HepG2 (cell line): Measurements from ENCODE around the gene HNRNPA1L2. TPM values are rescaled to one million over a fixed set of nuclear protein-coding genes. Genes with fewer than 3 reads are reported as not detected.

Experiments used
- ATAC-seq: fragments of 200-7000 bp; cut with Tn5 transposase; 3 replicates; pipeline ENCODE4 v1.9.1; 2020; ENCODE audit warnings: mild to moderate bottlenecking, moderate library complexity
- BruUV-seq: library from RNA; stranded (reverse); fragments of 400-500 nt; replicated peaks from 2 replicates; lab custom pipeline; 2021; lab: Mats Ljungman, UMichigan
- CTCF ChIA-PET: fragments of 300-600 bp; formaldehyde crosslinking; extraction: SDS; loops from one replicate; lab custom pipeline; 2021; ENCODE audit warnings: low total read pairs, inconsistent platforms, low intra/inter-chr PET ratio; lab: Yijun Ruan, JAX
- POLR2A ChIA-PET: fragments of 350-600 bp; sonication (Branson Sonifier 250); formaldehyde crosslinking; loops from one replicate; lab custom pipeline; 2020; ENCODE audit warnings: antibody characterized with exemption, inconsistent platforms; lab: Yijun Ruan, JAX
- DNase-seq: peaks from one replicate; pipeline ENCODE4 v3.0.0-alpha.2; 2015; ENCODE audit warnings: low spot score
- FAIRE-seq: peaks from 3 replicates; lab custom pipeline; 2011; peaks lifted over from hg19 to GRCh38; lab: Jason Lieb, UNC
- H2AFZ ChIP-seq: one replicate; pipeline ENCODE4 v1.6.1; 2011; ENCODE audit warnings: low read length, inconsistent platforms
- H3K27ac ChIP-seq: fragments of 300-600 bp; 3 replicates; pipeline ENCODE4 v1.8.0; 2011; ENCODE audit warnings: mixed run types, mild to moderate bottlenecking, mixed read lengths, low read length, inconsistent platforms; ENCODE audit not compliant: insufficient read depth; ENCODE audit errors: extremely low read length
- H3K27me3 ChIP-seq, 2 experiments: fragments of 200-600 bp in 1 of 2; 2 replicates in 1 of 2; 3 replicates in 1 of 2; pipeline versions ENCODE4 v1.6.0 to v1.8.0; 2011; ENCODE audit warnings: low read length in 2 of 2, mild to moderate bottlenecking in 2 of 2, moderate library complexity in 2 of 2, inconsistent platforms in 1 of 2; ENCODE audit not compliant: insufficient read depth in 2 of 2, control insufficient read depth in 1 of 2
- H3K36me3 ChIP-seq, 2 experiments: fragments of 200-600 bp in 1 of 2; replicated peaks in 1 of 2; 2 replicates in 1 of 2; 3 replicates in 1 of 2; pipeline versions ENCODE4 v1.5.1 to v1.8.0; 2011; ENCODE audit warnings: low read length in 2 of 2, inconsistent platforms in 1 of 2; ENCODE audit not compliant: insufficient read depth in 2 of 2, control insufficient read depth in 1 of 2
- H3K4me1 ChIP-seq: 2 replicates; pipeline ENCODE4 v1.5.1; 2012; ENCODE audit warnings: low read length, inconsistent platforms; ENCODE audit not compliant: insufficient read depth
- H3K4me2 ChIP-seq: 2 replicates; pipeline ENCODE4 v1.6.0; 2011; ENCODE audit warnings: low read depth, low read length, inconsistent platforms
- H3K4me3 ChIP-seq, 3 experiments: fragments of 200-600 bp in 1 of 3; sonication (generic), shearing (Covaris generic) in 1 of 3; replicated peaks in 1 of 3; 2 replicates each; pipeline ENCODE4 v1.5.1; 2011 to 2016; ENCODE audit warnings: low read length in 3 of 3, inconsistent platforms in 2 of 3, low read depth in 2 of 3, mild to moderate bottlenecking in 2 of 3, control low read depth in 1 of 3, mixed read lengths in 1 of 3; ENCODE audit not compliant: insufficient read depth in 1 of 3
- H3K79me2 ChIP-seq: one replicate; pipeline ENCODE4 v1.6.1; 2011; ENCODE audit warnings: low read length, inconsistent platforms; ENCODE audit not compliant: insufficient read depth
- H3K9ac ChIP-seq: 2 replicates; pipeline ENCODE4 v1.6.0; 2011; ENCODE audit warnings: mild to moderate bottlenecking, low read depth, low read length, inconsistent platforms; ENCODE audit not compliant: insufficient read depth
- H3K9me3 ChIP-seq: 2 replicates; pipeline ENCODE4 v1.5.1; 2012; ENCODE audit warnings: mild to moderate bottlenecking, low read length
- H4K20me1 ChIP-seq: 2 replicates; pipeline ENCODE4 v1.6.0; 2011; ENCODE audit warnings: inconsistent platforms, mild to moderate bottlenecking, low read length, moderate library complexity; ENCODE audit not compliant: insufficient read depth
- NFYC ChIP-seq: IDR thresholded peaks from 2 replicates; pipeline ENCODE4 v1.6.1; 2016; ENCODE audit warnings: missing genetic modification reagents, missing compliant biosample characterization
- PATZ1 ChIP-seq: sonication (generic); formaldehyde crosslinking; IDR thresholded peaks from 2 replicates; pipeline ENCODE4 v1.4.0; 2020; ENCODE audit warnings: missing genetic modification reagents
- PITX1 ChIP-seq: sonication (generic); formaldehyde crosslinking; IDR thresholded peaks from 2 replicates; pipeline ENCODE4 v1.5.1; 2020; ENCODE audit warnings: mild to moderate bottlenecking, missing genetic modification reagents
- TAF15 ChIP-seq: fragments of 200-400 bp; formaldehyde crosslinking; IDR thresholded peaks from one replicate; pipeline ENCODE4 v1.6.1; 2018; ENCODE audit warnings: mild to moderate bottlenecking, low read depth, low read length; ENCODE audit not compliant: poor library complexity, severe bottlenecking
- TBX3 ChIP-seq: fragments of 450-650 bp; IDR thresholded peaks from 2 replicates; pipeline ENCODE4 v1.6.1; 2017; ENCODE audit warnings: antibody characterized with exemption, mild to moderate bottlenecking, inconsistent platforms, borderline replicate concordance
- UBTF ChIP-seq: sonication (generic); formaldehyde crosslinking; IDR thresholded peaks from 2 replicates; pipeline ENCODE4 v1.4.0; 2020; ENCODE audit warnings: mild to moderate bottlenecking, missing genetic modification reagents
- ZNF251 ChIP-seq: sonication (generic); formaldehyde crosslinking; IDR thresholded peaks from 2 replicates; pipeline ENCODE4 v1.9.0; 2021; ENCODE audit warnings: mild to moderate bottlenecking, missing genetic modification reagents
- WGBS: methylation state at CpG from one replicate; pipeline ENCODE4 v1.1.6; 2017; ENCODE audit warnings: low lambda C conversion rate; 5-methylcytosine and 5-hydroxymethylcytosine counted together
- in situ Hi-C: cut with HindIII; loops from 2 replicates; pipeline ENCODE4 v1.10.0; 2017; ENCODE audit warnings: low pct_unique_long_range_greater_than_20kb; ENCODE audit not compliant: extremely low pct_ligation_motif_present
- intact Hi-C: fragments of 100-400 bp; cut with micrococcal nuclease; formaldehyde crosslinking; loops from one replicate; pipeline ENCODE4 v1.10.0; 2022; ENCODE audit not compliant: unreplicated experiment
- polyA plus RNA-seq, 8 experiments: library from polyadenylated mRNA; depleted of rRNA in 3 of 8; stranded (reverse) in 7 of 8; unstranded in 1 of 8; fragments of >200 nt; fragmentation: Illumina TruSeq in 4 of 8; extraction: Trizol in 4 of 8; gene quantifications; 2 replicates each; pipeline versions ENCODE4 v1.2.1 to v1.2.3, GENCODE V29; 2011 to 2016; ENCODE audit warnings: low read depth in 4 of 8, missing spikeins in 1 of 8, mixed read lengths in 1 of 8; ENCODE audit not compliant: insufficient read depth in 1 of 8
- total RNA-seq, 5 experiments: library from RNA; depleted of rRNA; stranded (reverse); fragments of >200 nt; fragmentation: Illumina TruSeq; extraction: Trizol; gene quantifications; 2 replicates each; pipeline ENCODE4 v1.2.3, GENCODE V29; 2016; ENCODE audit warnings: low read depth in 1 of 5
- TF ChIP-seq, protein P1 (sequence below): IDR thresholded peaks from 2 replicates; pipeline ENCODE4 v1.6.1; 2012; ENCODE audit warnings: inconsistent platforms
- TF ChIP-seq, protein P2 (sequence below): sonication (generic); formaldehyde crosslinking; IDR thresholded peaks from 2 replicates; pipeline ENCODE4 v1.4.0; 2020; ENCODE audit warnings: mild to moderate bottlenecking, missing genetic modification reagents
- TF ChIP-seq, protein P3 (sequence below): sonication (generic); formaldehyde crosslinking; IDR thresholded peaks from 2 replicates; pipeline ENCODE4 v1.9.0; 2022; ENCODE audit warnings: missing genetic modification reagents, mild to moderate bottlenecking, borderline replicate concordance

The HNRNPA1L2 gene
- total and polyA plus RNA-seq, 2 of the 13 experiments (the other 11 are each of a cell fraction or from before 2014, with no cell fraction given), result 3.6 to 7.1 TPM

DNA sequence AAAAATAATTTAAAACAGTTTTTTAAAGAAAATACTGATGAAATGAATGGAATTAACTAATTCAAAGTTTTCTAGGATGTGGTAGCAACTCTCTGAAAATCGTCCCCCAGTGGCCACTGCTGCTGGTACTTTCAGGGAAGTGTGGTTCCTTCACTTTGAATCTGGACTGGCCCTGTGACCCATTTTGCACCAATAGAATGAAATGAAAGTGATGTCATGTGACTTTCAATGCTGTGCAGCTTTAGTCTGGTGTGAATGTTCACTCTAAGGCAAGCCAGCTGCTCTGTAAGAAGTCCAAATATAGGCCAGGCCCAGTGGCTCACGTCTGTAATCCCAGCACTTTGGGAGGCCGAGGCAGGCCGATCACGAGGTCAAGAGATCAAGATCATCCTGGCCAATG is 26.4 kb upstream of the HNRNPA1L2 start (continued):
- TF ChIP-seq, protein P1, sequence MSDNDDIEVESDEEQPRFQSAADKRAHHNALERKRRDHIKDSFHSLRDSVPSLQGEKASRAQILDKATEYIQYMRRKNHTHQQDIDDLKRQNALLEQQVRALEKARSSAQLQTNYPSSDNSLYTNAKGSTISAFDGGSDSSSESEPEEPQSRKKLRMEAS, result no peak
- peak; percentile 55 for TF ChIP-seq NFYC (CRISPR knock-in tag)
- TF ChIP-seq, protein P2, sequence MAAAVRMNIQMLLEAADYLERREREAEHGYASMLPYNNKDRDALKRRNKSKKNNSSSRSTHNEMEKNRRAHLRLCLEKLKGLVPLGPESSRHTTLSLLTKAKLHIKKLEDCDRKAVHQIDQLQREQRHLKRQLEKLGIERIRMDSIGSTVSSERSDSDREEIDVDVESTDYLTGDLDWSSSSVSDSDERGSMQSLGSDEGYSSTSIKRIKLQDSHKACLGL (CRISPR knock-in tag), result no peak
- TF ChIP-seq PITX1, result no peak
- TF ChIP-seq ZNF251 (CRISPR knock-in tag), result no peak

- DNase-seq (peak; percentile 82), ATAC-seq (peak; percentile 99), FAIRE-seq (peak; percentile 56)
- intact Hi-C loops (loop anchor here (1.0 kb wide), 1 partner anchor 35 kb away; the partner anchor contains the start of gene SUGT1), in situ Hi-C loops (loop anchor here (10.0 to 25.0 kb wide), 2 partner anchors 187 to 520 kb away; no protein-coding TSS in a partner anchor)
- peaks cover 19% of the 10 kb centered on the region for H3K79me2 ChIP-seq
- under 1% methylated on average over 25 of the region's 51 CpGs for WGBS
- H3K9ac ChIP-seq, result peak overlapping the region; percentile 83
- H3K36me3 ChIP-seq, result no peaks in the 10 kb centered on the region
- BruUV-seq, result TSS peak; percentile 78
- H4K20me1 ChIP-seq, result no peaks in the 10 kb centered on the region
- peak overlapping the region; percentile 93 for H2AFZ ChIP-seq
- H3K4me3 ChIP-seq, result peak overlapping the region; percentile 81 to 100 (median 89)
- H3K4me1 ChIP-seq, result peaks cover 12% of the 10 kb centered on the region
- H3K27me3 ChIP-seq, result no peaks in the 10 kb centered on the region; a peak in 1 of 5 replicates
- H3K9me3 ChIP-seq, result no peaks in the 10 kb centered on the region
- H3K27ac ChIP-seq, result peak overlapping the region; percentile 54
- ChIA-PET CTCF (no interaction called here), POLR2A (interaction anchor here (0.7 to 2.8 kb wide), 8 partner anchors 9 to 1164 kb away, joined by 3 to 94 read pairs (median 3); partner anchors contain the start of genes INTS6 and SUGT1)
- peak overlapping the region; percentile 63 for H3K4me2 ChIP-seq
- TF ChIP-seq PATZ1 (CRISPR knock-in tag), result peak; percentile 47; the same call in 1 of the 2 replicates
- TF ChIP-seq, protein P3, sequence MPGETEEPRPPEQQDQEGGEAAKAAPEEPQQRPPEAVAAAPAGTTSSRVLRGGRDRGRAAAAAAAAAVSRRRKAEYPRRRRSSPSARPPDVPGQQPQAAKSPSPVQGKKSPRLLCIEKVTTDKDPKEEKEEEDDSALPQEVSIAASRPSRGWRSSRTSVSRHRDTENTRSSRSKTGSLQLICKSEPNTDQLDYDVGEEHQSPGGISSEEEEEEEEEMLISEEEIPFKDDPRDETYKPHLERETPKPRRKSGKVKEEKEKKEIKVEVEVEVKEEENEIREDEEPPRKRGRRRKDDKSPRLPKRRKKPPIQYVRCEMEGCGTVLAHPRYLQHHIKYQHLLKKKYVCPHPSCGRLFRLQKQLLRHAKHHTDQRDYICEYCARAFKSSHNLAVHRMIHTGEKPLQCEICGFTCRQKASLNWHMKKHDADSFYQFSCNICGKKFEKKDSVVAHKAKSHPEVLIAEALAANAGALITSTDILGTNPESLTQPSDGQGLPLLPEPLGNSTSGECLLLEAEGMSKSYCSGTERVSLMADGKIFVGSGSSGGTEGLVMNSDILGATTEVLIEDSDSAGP, result peak; percentile 86
- TF ChIP-seq TAF15, result no peak
- TF ChIP-seq TBX3, result no peak
- TF ChIP-seq UBTF (CRISPR knock-in tag), result peak; percentile 82
Observed at GRCh38 chr13:52617070-52618060, 24.9 kb upstream of the HNRNPA1L2 start.
